Caki2 (cell line): ENCODE measurements around the gene LMX1B. TPM values are rescaled to one million over a fixed set of nuclear protein-coding genes. Genes with fewer than 3 reads are reported as not detected.

ENCODE experiments used
- DNase-seq: peaks from one replicate; pipeline ENCODE4 v3.0.0-alpha.2; 2015; ENCODE audit warnings: low read depth
- in situ Hi-C: cut with HindIII; loops from 2 replicates; pipeline ENCODE4 v1.10.0; 2016; ENCODE audit warnings: low sequenced_read_pairs, low pct_unique_long_range_greater_than_20kb, mixed read lengths
- total RNA-seq: library from RNA; depleted of rRNA; stranded (reverse); fragments of >200 nt; shearing (Covaris generic); gene quantifications from 2 replicates; pipeline ENCODE4 v1.2.3, GENCODE V29; 2014; ENCODE audit warnings: low replicate concordance

Gene LMX1B
- total RNA-seq, 1 experiment from 2014 or later = 0.47 TPM

DNA sequence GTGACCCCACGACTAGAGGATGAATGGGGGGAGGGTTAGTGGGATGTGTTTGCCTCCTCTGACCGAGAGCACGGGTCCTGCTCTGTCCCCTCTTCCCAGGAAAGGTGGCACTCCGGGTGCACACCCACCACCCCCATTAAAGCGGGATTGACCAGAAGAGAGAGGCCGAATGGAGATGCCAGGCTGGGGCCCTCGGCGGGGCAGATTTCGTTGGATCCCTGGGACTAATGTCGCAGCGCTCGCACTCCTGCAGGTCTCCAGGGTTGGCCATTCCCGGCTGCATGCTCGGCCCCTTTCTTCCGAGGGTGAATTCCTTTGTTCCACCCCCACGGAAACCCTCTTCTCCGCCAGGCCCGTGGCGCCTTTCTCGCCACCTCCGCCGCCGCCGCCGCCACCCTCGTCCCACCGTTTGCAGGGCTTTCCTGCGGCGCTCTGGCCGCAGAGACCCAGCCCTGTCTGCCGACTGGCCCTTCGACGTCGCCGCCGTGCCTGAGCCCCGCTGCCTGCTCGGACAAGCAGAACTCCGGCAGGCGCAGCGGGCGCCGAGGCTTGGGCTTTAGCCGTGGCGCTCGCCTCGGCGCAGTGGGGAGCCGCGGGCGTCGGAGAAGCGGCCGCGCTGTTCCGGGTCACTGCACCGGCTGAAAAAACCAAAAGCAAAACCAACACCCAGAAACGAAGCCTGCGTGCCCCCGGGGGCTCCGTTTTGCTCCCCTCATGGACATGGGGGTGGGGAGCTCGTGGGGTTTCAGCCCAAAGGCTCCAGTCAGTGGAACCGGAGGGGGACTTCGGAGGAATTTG is 11.8 kb downstream of the LMX1B start:
- in situ Hi-C loops = no loop called here
- DNase-seq = no peak

DNA sequence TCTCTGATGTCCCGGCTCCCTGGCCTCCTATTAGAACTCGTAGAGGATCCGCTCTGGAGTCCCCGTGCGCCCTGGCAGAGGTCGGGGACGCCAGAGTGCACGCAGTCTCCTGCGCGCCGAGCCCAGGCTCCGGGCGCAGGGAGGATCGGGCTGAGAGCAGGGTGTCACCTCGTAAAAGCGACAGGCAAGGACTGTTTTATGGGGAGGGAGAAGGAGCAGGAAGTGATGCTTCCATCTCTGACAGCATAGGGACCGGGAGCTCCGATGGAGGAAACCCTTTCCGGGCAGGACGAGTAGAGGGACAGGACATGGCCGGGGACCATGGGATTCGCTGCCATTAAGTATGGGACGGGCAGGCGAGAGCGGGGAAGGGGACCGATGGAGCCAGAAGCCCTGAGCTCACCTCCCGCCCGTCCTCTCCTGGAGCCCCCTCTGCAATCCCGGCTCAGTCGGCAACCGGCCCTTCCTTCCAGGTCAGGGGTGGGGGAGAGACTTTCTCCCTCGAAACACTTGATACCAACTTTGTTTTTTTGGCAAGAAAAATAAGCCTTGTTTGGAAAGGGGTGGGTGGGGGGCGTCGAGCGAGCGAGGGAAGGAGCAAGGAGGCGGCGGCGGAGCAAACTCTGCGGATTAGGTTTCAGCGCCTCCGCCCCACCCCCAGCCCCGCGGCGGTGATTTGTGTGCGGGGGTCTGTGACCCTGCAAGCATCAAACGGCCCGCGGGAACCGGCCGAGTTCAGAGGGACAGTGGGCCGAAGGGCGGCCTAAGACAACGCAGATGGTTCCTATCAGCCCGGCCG is 12.6 kb downstream of the LMX1B start:
- no peak for DNase-seq
- in situ Hi-C loops = no loop called here

DNA sequence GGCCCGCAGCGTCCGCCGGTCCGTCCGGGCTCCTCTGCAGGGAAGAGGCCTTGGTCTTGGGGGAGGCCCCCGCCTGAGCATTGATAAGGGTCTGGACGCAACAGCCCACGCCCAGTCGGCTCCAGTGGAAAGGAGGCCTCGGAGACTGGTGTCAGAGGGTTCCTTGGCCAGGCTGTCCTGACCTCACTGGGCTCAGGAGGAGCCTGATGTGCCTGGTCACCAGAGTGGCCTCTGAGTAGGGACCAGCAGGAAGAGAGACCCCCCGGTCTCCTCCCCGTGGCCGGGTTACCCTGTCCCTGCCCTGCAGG is 13.2 kb downstream of the LMX1B start:
- no peak for DNase-seq
- in situ Hi-C loops = no loop called here

- in situ Hi-C loops = no loop called here
- no peak for DNase-seq
These were observed 14.4 kb downstream of the LMX1B start for GRCh38 chr9:126628146-126628545.

- in situ Hi-C loops = no loop called here
- DNase-seq = no peak
These were observed 15.4 kb downstream of the LMX1B start for GRCh38 chr9:126628969-126629674.

GRCh38 chr9:126630458-126631237 is 16.9 kb downstream of the LMX1B start:
- in situ Hi-C loops = no loop called here
- DNase-seq = peak; percentile 83

- in situ Hi-C loops = no loop called here
- DNase-seq = no peak
These were observed 17.5 kb downstream of the LMX1B start for GRCh38 chr9:126631254-126631653.

DNA sequence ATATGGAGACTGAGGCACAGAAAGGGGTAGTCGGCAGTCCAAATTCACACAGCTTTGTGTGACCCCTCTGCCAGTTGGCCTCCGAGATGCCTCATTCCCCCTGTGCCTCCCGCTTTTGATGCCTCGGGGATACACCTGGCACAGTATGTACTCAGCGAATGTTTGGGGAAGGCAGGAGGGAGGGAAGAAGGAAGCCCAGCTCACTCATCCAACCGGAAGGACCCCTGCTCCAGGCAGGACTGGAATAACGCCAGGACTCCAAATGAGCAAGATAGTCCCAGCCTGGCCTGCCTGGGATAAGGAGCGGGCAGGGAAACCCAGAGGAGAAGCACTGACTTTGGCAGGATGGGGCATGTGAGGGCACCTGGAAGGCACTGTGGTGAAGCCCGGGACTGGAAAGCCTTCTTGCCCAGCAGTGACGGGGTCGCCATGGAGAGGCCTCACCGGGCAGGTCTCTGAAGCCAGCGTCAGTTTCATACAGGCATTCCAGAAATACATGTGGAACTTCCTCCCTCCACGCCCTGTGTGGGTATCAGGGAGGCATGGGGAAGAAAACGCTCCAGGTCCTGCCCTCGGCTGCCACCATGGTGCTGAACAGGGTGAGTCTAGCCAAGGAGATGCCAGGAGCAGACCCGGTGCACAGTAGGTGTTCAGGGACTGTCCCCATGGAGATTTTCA is 20.3 kb downstream of the LMX1B start:
- no peak for DNase-seq
- in situ Hi-C loops = no loop called here

DNA sequence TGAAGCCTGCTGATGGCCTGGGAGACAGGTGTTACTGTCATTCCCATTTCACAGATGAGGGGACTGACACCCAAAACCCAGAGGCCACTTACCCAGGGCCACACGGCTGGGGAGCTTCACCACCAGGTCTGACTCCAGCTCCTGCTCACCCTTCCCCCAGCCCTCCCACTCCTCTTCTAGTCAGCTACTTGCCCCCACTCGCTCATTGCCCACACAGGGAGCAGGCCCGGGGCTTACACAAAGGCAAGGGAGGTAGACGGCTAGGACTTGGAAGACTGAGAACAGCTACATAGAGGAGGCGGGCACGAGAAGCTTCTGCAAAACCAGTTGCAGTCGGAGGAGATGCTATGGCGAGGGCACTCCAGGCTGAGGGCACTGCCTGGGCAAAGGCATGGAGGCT is 21.3 kb downstream of the LMX1B start:
- DNase-seq = no peak
- in situ Hi-C loops = no loop called here

- in situ Hi-C loops = no loop called here
These were observed 22.1 kb downstream of the LMX1B start for GRCh38 chr9:126635661-126636439.

GRCh38 chr9:126636983-126637798 is 23.5 kb downstream of the LMX1B start:
- DNase-seq = no peak
- in situ Hi-C loops = no loop called here

More at GRCh38 chr9:126635661-126636439, 22.1 kb downstream of the LMX1B start:
- DNase-seq = no peak

DNA sequence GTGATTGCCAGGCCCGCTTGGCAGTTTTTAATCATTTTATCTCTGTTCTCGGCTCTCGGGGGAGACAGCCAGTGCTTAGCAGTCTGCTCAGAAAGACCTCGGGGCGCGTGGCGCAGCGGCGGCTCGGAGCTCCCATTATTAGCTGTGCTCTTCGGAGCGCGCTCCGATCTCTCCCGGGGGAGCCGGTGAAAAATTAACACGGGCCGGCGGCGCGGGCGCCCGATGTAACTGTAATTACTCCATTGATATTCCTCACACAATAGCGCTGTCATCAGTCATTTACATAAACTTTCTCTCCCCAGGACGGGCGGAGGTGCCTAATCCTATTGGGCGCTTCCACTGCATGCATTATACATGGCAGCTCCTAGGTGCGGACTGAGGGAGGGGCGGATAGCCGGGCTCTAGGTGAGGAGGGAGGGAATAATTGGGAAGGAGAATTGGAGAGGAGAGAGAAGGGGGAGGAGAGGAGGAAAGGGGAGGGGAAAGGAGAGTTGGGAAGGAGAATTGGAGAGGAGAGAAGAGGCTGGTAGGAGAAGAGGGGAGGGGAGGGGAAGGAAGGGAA is 24.9 kb downstream of the LMX1B start:
- no peak for DNase-seq
- in situ Hi-C loops = no loop called here

DNA sequence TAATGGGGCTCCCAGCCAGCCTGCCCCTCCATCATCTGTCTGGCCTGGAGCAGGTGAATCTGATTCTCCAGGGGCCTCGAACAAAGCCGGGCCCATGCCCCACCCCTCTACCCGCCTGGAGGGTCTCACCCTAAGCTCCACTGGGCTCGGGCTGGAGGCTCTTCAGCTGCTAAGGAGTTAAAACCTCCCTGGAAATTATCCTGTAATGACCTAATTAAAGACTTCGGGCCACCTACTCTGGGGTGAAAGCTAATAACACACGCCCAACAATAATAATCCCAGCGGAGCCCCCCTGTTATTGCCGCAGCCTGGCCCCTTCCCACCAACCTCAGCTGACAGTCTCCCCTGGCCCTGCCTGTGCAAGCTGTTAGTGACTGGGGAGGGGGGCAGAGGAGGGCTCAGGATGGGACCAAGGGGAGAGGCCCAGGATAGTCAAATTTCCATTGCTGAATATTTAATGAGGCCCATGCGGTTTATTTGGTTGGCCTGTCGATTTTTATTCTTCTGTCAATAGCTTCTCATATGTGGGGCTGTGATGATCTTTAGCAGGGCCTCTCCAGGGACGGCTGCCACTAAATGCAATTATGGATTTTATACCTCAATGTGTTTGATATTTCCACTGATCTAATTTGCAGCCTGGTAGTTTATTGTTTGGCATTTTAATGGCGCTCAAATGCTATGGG is 25.7 kb downstream of the LMX1B start:
- no peak for DNase-seq
- in situ Hi-C loops = no loop called here

- DNase-seq = no peak
- in situ Hi-C loops = no loop called here
These were observed 27.6 kb downstream of the LMX1B start for GRCh38 chr9:126641118-126641851.
